SIG-M5 treated with dmso at 0.1 percent for 504 hours (cell line): ENCODE results near the gene PRKACG.

Source experiments
- DNase-seq: peaks from one replicate; lab custom pipeline; 2025; ENCODE audit not compliant: unreplicated experiment; lab: John Stamatoyannopoulos, UW

The PRKACG gene

GRCh38 chr9:68983522-68984424 lies 30.1 kb downstream of the PRKACG start:
- DNase-seq = no peak

- DNase-seq = no peak
Observed at GRCh38 chr9:68983008-68983411, 30.9 kb downstream of the PRKACG start.

GRCh38 chr9:68981789-68982188 lies 32.1 kb downstream of the PRKACG start:
- no peak for DNase-seq

GRCh38 chr9:68980341-68980914 lies 33.5 kb downstream of the PRKACG start:
- no peak for DNase-seq

GRCh38 chr9:68979538-68980314 lies 34.2 kb downstream of the PRKACG start:
- no peak for DNase-seq

- DNase-seq = no peak
Observed at GRCh38 chr9:68978501-68978900, 35.4 kb downstream of the PRKACG start.

- peak; percentile 70 for DNase-seq
Observed at GRCh38 chr9:68978066-68978465, 35.8 kb downstream of the PRKACG start.

GRCh38 chr9:68975365-68976043 lies 38.4 kb downstream of the PRKACG start:
- DNase-seq = peak; percentile 10

- DNase-seq = no peak
Observed at GRCh38 chr9:68974901-68975300, 39.0 kb downstream of the PRKACG start.

GRCh38 chr9:68974431-68974830 lies 39.5 kb downstream of the PRKACG start:
- no peak for DNase-seq

- no peak for DNase-seq
Observed at GRCh38 chr9:68973619-68974018, 40.3 kb downstream of the PRKACG start.

- no peak for DNase-seq
Observed at GRCh38 chr9:68970151-68970550, 43.8 kb downstream of the PRKACG start.

- DNase-seq = no peak
Observed at GRCh38 chr9:68969538-68969937, 44.4 kb downstream of the PRKACG start.

GRCh38 chr9:68967800-68968199 lies 46.1 kb downstream of the PRKACG start:
- DNase-seq = no peak

- no peak for DNase-seq
Observed at GRCh38 chr9:68966496-68966944, 47.4 kb downstream of the PRKACG start.

GRCh38 chr9:68964765-68965164 lies 49.1 kb downstream of the PRKACG start:
- no peak for DNase-seq

- no peak for DNase-seq
Observed at GRCh38 chr9:68964102-68964541, 49.8 kb downstream of the PRKACG start.

- DNase-seq = no peak
Observed at GRCh38 chr9:68963416-68963815, 50.5 kb downstream of the PRKACG start.
